Measurements from ENCODE around the gene RAPGEF1.

DNA sequence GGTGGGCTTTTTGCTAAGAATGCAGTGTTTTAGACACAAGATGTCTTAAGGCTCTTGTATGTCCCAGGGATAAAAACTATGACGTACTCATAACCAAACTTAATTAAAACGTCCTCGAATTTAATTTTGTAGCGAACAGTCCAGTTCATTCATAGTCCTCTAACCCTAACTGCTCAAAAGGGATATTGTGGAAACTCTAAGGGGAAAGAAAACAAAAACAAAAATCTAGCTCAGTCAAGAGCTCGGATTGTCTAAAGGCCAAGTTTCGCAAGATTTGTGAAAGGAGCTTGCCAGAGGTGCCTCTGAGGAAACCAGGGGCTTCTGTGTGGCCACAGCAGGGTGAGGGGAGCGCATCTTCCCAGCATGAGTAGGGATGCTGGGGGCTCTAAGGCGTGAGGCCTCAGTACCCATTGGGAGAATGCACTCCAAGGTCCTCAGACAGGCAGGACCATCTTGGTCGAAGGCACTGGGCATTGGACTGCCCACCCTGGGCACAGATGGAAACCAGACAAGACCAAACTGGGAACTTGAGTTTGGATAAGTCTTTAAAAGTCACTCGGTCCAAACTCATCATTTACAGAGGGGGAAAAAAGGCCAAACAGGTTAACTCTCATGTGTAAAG, 122.8 kb downstream of the RAPGEF1 start:
- TF ChIP-seq, protein P1, sequence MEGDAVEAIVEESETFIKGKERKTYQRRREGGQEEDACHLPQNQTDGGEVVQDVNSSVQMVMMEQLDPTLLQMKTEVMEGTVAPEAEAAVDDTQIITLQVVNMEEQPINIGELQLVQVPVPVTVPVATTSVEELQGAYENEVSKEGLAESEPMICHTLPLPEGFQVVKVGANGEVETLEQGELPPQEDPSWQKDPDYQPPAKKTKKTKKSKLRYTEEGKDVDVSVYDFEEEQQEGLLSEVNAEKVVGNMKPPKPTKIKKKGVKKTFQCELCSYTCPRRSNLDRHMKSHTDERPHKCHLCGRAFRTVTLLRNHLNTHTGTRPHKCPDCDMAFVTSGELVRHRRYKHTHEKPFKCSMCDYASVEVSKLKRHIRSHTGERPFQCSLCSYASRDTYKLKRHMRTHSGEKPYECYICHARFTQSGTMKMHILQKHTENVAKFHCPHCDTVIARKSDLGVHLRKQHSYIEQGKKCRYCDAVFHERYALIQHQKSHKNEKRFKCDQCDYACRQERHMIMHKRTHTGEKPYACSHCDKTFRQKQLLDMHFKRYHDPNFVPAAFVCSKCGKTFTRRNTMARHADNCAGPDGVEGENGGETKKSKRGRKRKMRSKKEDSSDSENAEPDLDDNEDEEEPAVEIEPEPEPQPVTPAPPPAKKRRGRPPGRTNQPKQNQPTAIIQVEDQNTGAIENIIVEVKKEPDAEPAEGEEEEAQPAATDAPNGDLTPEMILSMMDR (IDR thresholded peaks at IDR 0.05) = no peak
- TF ChIP-seq POLR2A (IDR thresholded peaks at IDR 0.05) = no peak

Data from testis (tissue), 2 donors.